Osteoblast (primary cell): ENCODE results near the gene MALT1. TPM values are rescaled to one million over a fixed set of nuclear protein-coding genes. Genes with fewer than 3 reads are reported as not detected.

Source experiments
- DNase-seq: peaks from one replicate; pipeline ENCODE4 v3.0.0; 2011; ENCODE audit warnings: low spot score, mixed read lengths; ENCODE audit not compliant: insufficient read length; ENCODE audit errors: missing footprints
- H2AFZ ChIP-seq: 2 replicates; pipeline ENCODE4 v1.6.0; 2011; ENCODE audit warnings: mild to moderate bottlenecking, low read length
- H3K27ac ChIP-seq: 2 replicates; pipeline ENCODE4 v1.5.1; 2011; ENCODE audit warnings: mild to moderate bottlenecking, low read depth, low read length, moderate library complexity
- H3K27me3 ChIP-seq: 2 replicates; pipeline ENCODE4 v1.6.0; 2012; ENCODE audit warnings: mild to moderate bottlenecking, control low read depth, inconsistent platforms, low read length, moderate library complexity; ENCODE audit not compliant: insufficient read depth
- H3K36me3 ChIP-seq: 2 replicates; pipeline ENCODE4 v1.5.1; 2011; ENCODE audit warnings: mild to moderate bottlenecking, low read length, control low read depth, moderate library complexity; ENCODE audit not compliant: insufficient read depth
- H3K4me1 ChIP-seq: 2 replicates; pipeline ENCODE4 v1.5.1; 2011; ENCODE audit warnings: mild to moderate bottlenecking, low read length, control low read depth, moderate library complexity; ENCODE audit not compliant: insufficient read depth
- H3K4me2 ChIP-seq: 2 replicates; pipeline ENCODE4 v1.6.0; 2011; ENCODE audit warnings: mild to moderate bottlenecking, low read length; ENCODE audit not compliant: insufficient read depth
- H3K4me3 ChIP-seq: fragments of 200-600 bp; sonication (generic); 3 replicates; pipeline ENCODE4 v1.5.1; 2012; ENCODE audit warnings: mild to moderate bottlenecking, low read length, inconsistent platforms; ENCODE audit not compliant: insufficient read depth
- H3K79me2 ChIP-seq: 2 replicates; pipeline ENCODE4 v1.6.0; 2012; ENCODE audit warnings: mild to moderate bottlenecking, low read length, control low read depth, inconsistent platforms; ENCODE audit not compliant: insufficient read depth
- H3K9me3 ChIP-seq: 2 replicates; pipeline ENCODE4 v1.5.1; 2011; ENCODE audit warnings: low read depth, low read length, control low read depth
- H4K20me1 ChIP-seq: 2 replicates; pipeline ENCODE4 v1.6.0; 2012; ENCODE audit warnings: mild to moderate bottlenecking, low read length, control low read depth; ENCODE audit not compliant: insufficient read depth
- total RNA-seq: library from RNA; depleted of rRNA; stranded (reverse); fragments of >200 nt; gene quantifications from 2 replicates; pipeline ENCODE4 v1.2.3, GENCODE V29; 2012
- TF ChIP-seq, protein P1 (sequence below): IDR thresholded peaks from 2 replicates; pipeline ENCODE4 v1.5.1; 2011; ENCODE audit warnings: mild to moderate bottlenecking, low read depth, low read length, moderate library complexity; ENCODE audit errors: extremely low read depth

MALT1 gene
- total RNA-seq, 1 donor: 55.7 TPM

DNA sequence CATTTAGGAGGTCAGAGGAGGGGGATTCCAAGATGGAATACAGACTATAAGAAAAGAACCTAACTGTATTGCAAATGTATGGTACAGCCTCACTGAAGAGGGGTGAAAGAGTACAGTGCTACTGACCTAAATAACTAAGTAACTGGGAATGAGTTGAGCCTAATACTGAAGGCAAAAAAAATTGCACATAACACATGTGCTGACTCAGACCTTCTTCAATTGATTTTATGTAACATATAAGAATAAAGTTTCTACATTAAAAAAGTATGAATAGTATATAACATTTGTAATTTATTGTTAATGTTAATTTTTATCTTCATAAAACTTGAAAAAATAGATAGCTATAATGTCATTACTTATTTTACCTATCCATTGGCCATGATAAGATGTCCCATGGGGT is 41.7 kb downstream of the MALT1 start:
- Histone ChIP-seq H2AFZ (no peak overlapping the region), H3K4me2 (no peak overlapping the region), H3K79me2 (no peaks in the 10 kb centered on the region), H3K4me3 (no peak overlapping the region), H3K9me3 (no peaks in the 10 kb centered on the region), H3K4me1 (no peaks in the 10 kb centered on the region), H3K36me3 (peaks cover under 1% of the 10 kb centered on the region), H3K27me3 (no peaks in the 10 kb centered on the region), H4K20me1 (no peaks in the 10 kb centered on the region), H3K27ac (no peak overlapping the region)
- TF ChIP-seq, protein P1, sequence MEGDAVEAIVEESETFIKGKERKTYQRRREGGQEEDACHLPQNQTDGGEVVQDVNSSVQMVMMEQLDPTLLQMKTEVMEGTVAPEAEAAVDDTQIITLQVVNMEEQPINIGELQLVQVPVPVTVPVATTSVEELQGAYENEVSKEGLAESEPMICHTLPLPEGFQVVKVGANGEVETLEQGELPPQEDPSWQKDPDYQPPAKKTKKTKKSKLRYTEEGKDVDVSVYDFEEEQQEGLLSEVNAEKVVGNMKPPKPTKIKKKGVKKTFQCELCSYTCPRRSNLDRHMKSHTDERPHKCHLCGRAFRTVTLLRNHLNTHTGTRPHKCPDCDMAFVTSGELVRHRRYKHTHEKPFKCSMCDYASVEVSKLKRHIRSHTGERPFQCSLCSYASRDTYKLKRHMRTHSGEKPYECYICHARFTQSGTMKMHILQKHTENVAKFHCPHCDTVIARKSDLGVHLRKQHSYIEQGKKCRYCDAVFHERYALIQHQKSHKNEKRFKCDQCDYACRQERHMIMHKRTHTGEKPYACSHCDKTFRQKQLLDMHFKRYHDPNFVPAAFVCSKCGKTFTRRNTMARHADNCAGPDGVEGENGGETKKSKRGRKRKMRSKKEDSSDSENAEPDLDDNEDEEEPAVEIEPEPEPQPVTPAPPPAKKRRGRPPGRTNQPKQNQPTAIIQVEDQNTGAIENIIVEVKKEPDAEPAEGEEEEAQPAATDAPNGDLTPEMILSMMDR: no peak
- DNase-seq: no peak

DNA sequence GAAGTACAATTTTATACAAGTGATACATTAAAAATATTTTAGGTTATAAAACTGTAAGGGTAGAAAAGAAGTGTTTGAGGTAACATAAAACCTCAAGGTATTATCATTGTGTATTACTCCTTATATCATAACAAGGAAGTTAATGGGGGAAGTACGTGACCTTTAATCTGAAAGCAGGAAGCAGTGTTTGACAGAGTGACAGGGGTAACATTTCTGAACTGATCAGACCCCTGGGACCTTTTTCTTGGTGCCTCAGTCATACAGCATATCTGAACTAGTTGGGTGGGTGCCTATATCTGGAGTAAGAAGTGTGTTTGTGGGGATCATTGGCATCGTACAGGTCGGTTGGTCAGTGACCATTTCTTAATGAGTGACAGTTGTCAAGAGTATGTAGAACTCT is 43.0 kb downstream of the MALT1 start:
- Histone ChIP-seq H2AFZ (no peak overlapping the region), H4K20me1 (no peaks in the 10 kb centered on the region), H3K4me2 (no peak overlapping the region), H3K4me1 (no peaks in the 10 kb centered on the region), H3K9me3 (no peaks in the 10 kb centered on the region), H3K27me3 (no peaks in the 10 kb centered on the region), H3K4me3 (no peak overlapping the region), H3K36me3 (peaks cover 8% of the 10 kb centered on the region), H3K27ac (no peak overlapping the region), H3K79me2 (no peaks in the 10 kb centered on the region)
- TF ChIP-seq, protein P1: no peak
- DNase-seq: no peak

DNA sequence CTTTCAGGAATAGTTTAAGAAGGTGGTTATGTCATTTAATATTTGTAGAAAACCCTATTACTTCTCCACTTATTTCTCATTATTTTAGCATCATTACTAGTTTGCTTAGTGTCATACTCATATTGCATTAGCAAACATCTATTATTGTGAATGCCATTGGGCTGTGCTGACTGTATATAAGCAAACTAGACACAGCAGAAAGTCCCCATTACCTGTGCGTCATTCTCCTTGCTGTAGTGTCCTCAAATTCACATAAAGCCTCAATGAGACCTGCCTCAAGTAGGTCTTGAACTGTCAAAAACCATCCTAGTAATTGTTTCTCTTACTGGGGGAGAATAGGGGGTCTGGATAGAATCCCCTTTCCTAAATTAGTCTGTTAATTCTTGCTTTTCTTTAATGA is 43.6 kb downstream of the MALT1 start:
- Histone ChIP-seq H3K79me2 (no peaks in the 10 kb centered on the region), H2AFZ (no peak overlapping the region), H4K20me1 (no peaks in the 10 kb centered on the region), H3K4me3 (no peak overlapping the region), H3K4me1 (no peaks in the 10 kb centered on the region), H3K36me3 (peaks cover 8% of the 10 kb centered on the region), H3K4me2 (no peak overlapping the region), H3K9me3 (no peaks in the 10 kb centered on the region), H3K27me3 (no peaks in the 10 kb centered on the region), H3K27ac (no peak overlapping the region)
- TF ChIP-seq, protein P1: no peak
- no peak for DNase-seq

DNA sequence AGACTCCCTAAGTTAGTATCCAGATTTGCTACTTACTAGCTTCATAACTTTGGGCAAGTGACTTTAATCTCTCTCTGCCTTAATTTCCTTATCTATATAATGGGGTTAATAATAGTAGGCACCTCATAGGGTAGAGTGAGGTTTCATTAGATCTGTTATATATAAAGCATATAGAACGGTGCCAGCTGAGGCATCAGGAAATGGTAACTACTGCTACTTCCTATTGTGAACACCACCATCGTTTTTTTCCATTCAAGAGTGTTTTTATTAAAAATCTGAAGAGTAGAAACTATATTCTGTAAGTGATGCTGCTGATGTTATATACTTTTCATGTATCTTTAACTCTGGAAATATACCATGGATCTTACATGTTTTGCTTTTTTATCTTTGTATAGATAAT is 44.3 kb downstream of the MALT1 start:
- H3K27me3 ChIP-seq: no peaks in the 10 kb centered on the region
- no peak overlapping the region for H2AFZ ChIP-seq
- H3K79me2 ChIP-seq: no peaks in the 10 kb centered on the region
- no peak overlapping the region for H3K4me3 ChIP-seq
- no peaks in the 10 kb centered on the region for H3K4me1 ChIP-seq
- TF ChIP-seq, protein P1: no peak
- no peak overlapping the region for H3K27ac ChIP-seq
- H3K36me3 ChIP-seq: peaks cover 8% of the 10 kb centered on the region
- no peak for DNase-seq
- no peaks in the 10 kb centered on the region for H3K9me3 ChIP-seq
- no peaks in the 10 kb centered on the region for H4K20me1 ChIP-seq
- H3K4me2 ChIP-seq: no peak overlapping the region
